Loucy (cell line): ENCODE data around the gene GNG8.
"Not testable (repeated sequence)": the region's sequence is repeated elsewhere in the genome, so short reads cannot be mapped to it uniquely, and the experiment has no call there.

Experiments used
- H2AFZ ChIP-seq: fragments of 200-600 bp; sonication (generic); 2 replicates; pipeline ENCODE4 v1.6.0; 2016; ENCODE audit warnings: antibody characterized with exemption, mild to moderate bottlenecking, low read length, moderate library complexity
- H3F3A ChIP-seq: fragments of 200-600 bp; 2 replicates; pipeline ENCODE4 v1.6.0; 2016; ENCODE audit warnings: antibody characterized with exemption, low read depth, mild to moderate bottlenecking
- H3K27me3 ChIP-seq: fragments of 200-600 bp; sonication (generic); 2 replicates; pipeline ENCODE4 v1.6.1; 2014; ENCODE audit warnings: low read length, mild to moderate bottlenecking; ENCODE audit not compliant: insufficient read depth, poor library complexity, severe bottlenecking
- H3K36me3 ChIP-seq: fragments of 200-600 bp; sonication (generic); 2 replicates; pipeline ENCODE4 v1.6.1; 2016; ENCODE audit warnings: low read length; ENCODE audit not compliant: insufficient read depth
- H3K4me1 ChIP-seq: fragments of 200-600 bp; sonication (generic); 2 replicates; pipeline ENCODE4 v1.5.1; 2014; ENCODE audit warnings: low read length, mild to moderate bottlenecking; ENCODE audit not compliant: insufficient read depth, poor library complexity, severe bottlenecking
- H3K4me2 ChIP-seq: fragments of 200-600 bp; sonication (generic); 2 replicates; pipeline ENCODE4 v1.6.0; 2014; ENCODE audit warnings: antibody characterized with exemption, low read length, low read depth, mild to moderate bottlenecking; ENCODE audit not compliant: poor library complexity, severe bottlenecking
- H3K4me3 ChIP-seq: fragments of 200-600 bp; sonication (generic); 2 replicates; pipeline ENCODE4 v1.5.1; 2014; ENCODE audit warnings: low read length, mild to moderate bottlenecking, mixed read lengths; ENCODE audit not compliant: poor library complexity, severe bottlenecking
- H3K79me2 ChIP-seq: fragments of 200-600 bp; sonication (generic); 2 replicates; pipeline ENCODE4 v1.6.1; 2014; ENCODE audit warnings: low read length; ENCODE audit not compliant: insufficient read depth
- H3K9ac ChIP-seq: fragments of 200-600 bp; sonication (generic); 2 replicates; pipeline ENCODE4 v1.6.0; 2014; ENCODE audit warnings: mild to moderate bottlenecking, low read depth, low read length, moderate library complexity; ENCODE audit not compliant: poor library complexity, severe bottlenecking
- H3K9me2 ChIP-seq: fragments of 200-600 bp; sonication (generic); replicated peaks from 2 replicates; pipeline ENCODE4 v1.6.1; 2016; ENCODE audit warnings: low read depth, low read length, mixed read lengths
- H3K9me3 ChIP-seq: fragments of 200-600 bp; sonication (generic); 2 replicates; pipeline ENCODE4 v1.6.1; 2014; ENCODE audit warnings: mild to moderate bottlenecking, antibody characterized with exemption, low read length, low read depth; ENCODE audit not compliant: insufficient read depth
- H4K20me1 ChIP-seq: fragments of 200-600 bp; sonication (generic); 2 replicates; pipeline ENCODE4 v1.6.0; 2014; ENCODE audit warnings: antibody characterized with exemption, low read length, mild to moderate bottlenecking; ENCODE audit not compliant: insufficient read depth, poor library complexity, severe bottlenecking
- EZH2phosphoT487 ChIP-seq: fragments of 200-600 bp; IDR thresholded peaks from 2 replicates; pipeline ENCODE4 v1.6.1; 2018; ENCODE audit warnings: antibody characterized with exemption, mild to moderate bottlenecking, moderate library complexity, borderline replicate concordance
- TF ChIP-seq, protein P1 (sequence below): fragments of 200-600 bp; sonication (generic); conservative IDR thresholded peaks from 2 replicates; pipeline ENCODE4 v1.5.1; 2014; ENCODE audit warnings: mild to moderate bottlenecking, antibody characterized with exemption, low read length

Gene GNG8

DNA sequence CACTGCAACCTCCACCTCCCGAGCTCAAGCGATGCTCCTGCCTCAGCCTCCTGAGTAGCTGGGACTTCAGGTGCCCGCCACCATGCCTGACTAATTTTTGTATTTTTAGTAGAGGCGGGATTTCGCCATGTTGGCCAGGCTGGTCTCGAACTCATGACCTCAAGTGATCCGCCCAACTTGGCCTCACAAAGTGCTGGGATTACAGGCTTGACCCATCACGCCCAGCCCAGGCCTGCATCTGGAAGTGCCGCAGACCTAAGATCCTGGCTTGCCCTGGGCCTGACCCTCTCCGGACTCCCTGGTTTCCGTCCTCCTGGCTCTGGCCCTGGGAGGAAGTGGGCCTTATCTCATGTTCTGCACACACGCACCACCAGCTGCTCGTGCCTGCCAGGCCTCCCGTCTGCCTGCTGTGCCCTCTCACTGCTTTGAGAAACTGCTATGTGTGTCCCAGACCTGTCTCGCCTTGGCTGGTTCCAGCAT is 6.4 kb downstream of the GNG8 start:
- Histone ChIP-seq H3K4me1 (peaks cover 6% of the 10 kb centered on the region), H2AFZ (no peak overlapping the region), H3K9me2 (no peaks in the 10 kb centered on the region), H3K36me3 (no peaks in the 10 kb centered on the region), H3K4me3 (no peak overlapping the region), H3K4me2 (no peak overlapping the region), H3K9me3 (no peaks in the 10 kb centered on the region), H3K9ac (no peak overlapping the region), H4K20me1 (no peaks in the 10 kb centered on the region), H3K79me2 (no peaks in the 10 kb centered on the region), H3F3A (no peaks in the 10 kb centered on the region), H3K27me3 (no peaks in the 10 kb centered on the region)
- TF ChIP-seq, protein P1, sequence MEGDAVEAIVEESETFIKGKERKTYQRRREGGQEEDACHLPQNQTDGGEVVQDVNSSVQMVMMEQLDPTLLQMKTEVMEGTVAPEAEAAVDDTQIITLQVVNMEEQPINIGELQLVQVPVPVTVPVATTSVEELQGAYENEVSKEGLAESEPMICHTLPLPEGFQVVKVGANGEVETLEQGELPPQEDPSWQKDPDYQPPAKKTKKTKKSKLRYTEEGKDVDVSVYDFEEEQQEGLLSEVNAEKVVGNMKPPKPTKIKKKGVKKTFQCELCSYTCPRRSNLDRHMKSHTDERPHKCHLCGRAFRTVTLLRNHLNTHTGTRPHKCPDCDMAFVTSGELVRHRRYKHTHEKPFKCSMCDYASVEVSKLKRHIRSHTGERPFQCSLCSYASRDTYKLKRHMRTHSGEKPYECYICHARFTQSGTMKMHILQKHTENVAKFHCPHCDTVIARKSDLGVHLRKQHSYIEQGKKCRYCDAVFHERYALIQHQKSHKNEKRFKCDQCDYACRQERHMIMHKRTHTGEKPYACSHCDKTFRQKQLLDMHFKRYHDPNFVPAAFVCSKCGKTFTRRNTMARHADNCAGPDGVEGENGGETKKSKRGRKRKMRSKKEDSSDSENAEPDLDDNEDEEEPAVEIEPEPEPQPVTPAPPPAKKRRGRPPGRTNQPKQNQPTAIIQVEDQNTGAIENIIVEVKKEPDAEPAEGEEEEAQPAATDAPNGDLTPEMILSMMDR = no peak
- TF ChIP-seq EZH2phosphoT487 = no peak

DNA sequence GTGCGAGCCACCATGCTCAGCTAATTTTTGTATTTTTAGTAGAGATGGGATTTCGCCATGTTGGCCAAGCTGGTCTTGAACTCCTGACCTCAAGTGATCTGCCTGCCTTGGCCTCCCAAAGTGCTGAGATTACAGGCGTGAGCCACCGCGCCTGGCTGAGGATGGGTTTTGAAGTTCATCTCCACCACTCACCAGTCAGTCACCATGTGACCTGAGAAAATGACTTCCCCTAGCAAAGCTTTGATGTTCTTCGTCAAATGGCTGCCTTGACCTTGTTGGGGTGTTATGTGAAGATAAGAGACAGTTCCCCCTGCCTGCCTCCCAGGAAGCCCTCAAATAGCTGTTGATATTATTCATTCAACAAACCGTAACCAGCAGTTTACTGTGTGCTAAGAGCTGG is 7.0 kb downstream of the GNG8 start:
- H3K9ac ChIP-seq, H3F3A ChIP-seq, H3K79me2 ChIP-seq, H3K4me3 ChIP-seq, H3K9me3 ChIP-seq, H2AFZ ChIP-seq, H3K4me2 ChIP-seq, H3K4me1 ChIP-seq, H4K20me1 ChIP-seq, H3K9me2 ChIP-seq, H3K36me3 ChIP-seq, H3K27me3 ChIP-seq: not testable (repeated sequence)

DNA sequence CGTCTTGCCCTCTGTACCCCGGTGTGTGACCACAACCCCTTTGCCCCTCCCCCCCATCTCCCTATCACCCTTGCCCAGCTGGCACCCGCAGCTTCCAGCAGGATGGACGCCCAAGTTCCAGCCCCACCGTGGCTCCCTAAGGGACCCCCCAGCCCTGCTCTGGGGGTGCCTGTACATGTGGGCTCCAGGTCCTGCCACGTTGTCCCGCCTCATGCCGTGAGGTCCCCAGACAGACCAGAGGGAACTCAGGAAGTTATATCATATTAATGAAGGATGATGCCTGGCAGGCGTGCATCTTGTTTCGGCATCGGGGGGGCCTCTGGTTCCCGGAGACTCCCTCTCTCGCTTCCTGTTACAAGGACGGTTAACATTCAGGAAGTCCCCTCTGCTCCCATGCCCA is 9.6 kb downstream of the GNG8 start:
- Histone ChIP-seq H3K9me2 (no peaks in the 10 kb centered on the region), H2AFZ (no peak overlapping the region), H3K4me1 (peaks cover 6% of the 10 kb centered on the region), H3K27me3 (no peaks in the 10 kb centered on the region), H3K4me2 (no peak overlapping the region), H3K79me2 (no peaks in the 10 kb centered on the region), H3K4me3 (no peak overlapping the region), H3K9ac (no peak overlapping the region), H4K20me1 (no peaks in the 10 kb centered on the region), H3K9me3 (no peaks in the 10 kb centered on the region), H3K36me3 (no peaks in the 10 kb centered on the region), H3F3A (no peaks in the 10 kb centered on the region)
- no peak for TF ChIP-seq EZH2phosphoT487
- TF ChIP-seq, protein P1 = no peak

DNA sequence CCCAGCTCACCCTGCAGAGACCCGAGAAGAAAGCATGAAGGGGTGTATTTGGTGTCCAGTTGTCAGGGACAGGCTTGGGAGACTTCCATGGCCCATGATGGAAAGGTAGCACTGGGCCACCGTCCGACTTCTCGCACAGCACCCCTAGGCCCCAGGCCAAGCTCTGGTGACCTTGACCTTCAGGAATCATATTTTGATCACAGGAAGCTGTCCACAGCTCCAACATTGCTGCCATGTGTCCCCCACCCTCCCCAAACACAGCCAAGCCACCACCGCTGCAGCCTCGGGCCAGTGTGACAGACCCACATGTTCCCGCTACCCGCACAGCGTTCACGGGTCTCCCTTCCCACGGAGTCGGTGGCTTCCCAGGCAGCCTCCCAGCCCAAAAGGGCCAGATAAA is 10.3 kb downstream of the GNG8 start:
- H3K4me2 ChIP-seq = no peak overlapping the region
- no peaks in the 10 kb centered on the region for H3K9me2 ChIP-seq
- H3K4me1 ChIP-seq = peaks cover 6% of the 10 kb centered on the region
- no peaks in the 10 kb centered on the region for H4K20me1 ChIP-seq
- no peak overlapping the region for H3K4me3 ChIP-seq
- H3F3A ChIP-seq = no peaks in the 10 kb centered on the region
- H3K79me2 ChIP-seq = no peaks in the 10 kb centered on the region
- no peaks in the 10 kb centered on the region for H3K27me3 ChIP-seq
- H3K36me3 ChIP-seq = no peaks in the 10 kb centered on the region
- H3K9me3 ChIP-seq = no peaks in the 10 kb centered on the region
- TF ChIP-seq, protein P1 = no peak
- TF ChIP-seq EZH2phosphoT487 = no peak
- no peak overlapping the region for H3K9ac ChIP-seq
- no peak overlapping the region for H2AFZ ChIP-seq
